Measurements from ENCODE around the gene LETM1. TPM values are rescaled to one million over a fixed set of nuclear protein-coding genes. Genes with fewer than 3 reads are reported as not detected.

The LETM1 gene
- total and polyA plus RNA-seq, 2 of the 13 experiments (the other 11 are each of a cell fraction or from before 2014, with no cell fraction given): 9.7 to 41.6 TPM

DNA sequence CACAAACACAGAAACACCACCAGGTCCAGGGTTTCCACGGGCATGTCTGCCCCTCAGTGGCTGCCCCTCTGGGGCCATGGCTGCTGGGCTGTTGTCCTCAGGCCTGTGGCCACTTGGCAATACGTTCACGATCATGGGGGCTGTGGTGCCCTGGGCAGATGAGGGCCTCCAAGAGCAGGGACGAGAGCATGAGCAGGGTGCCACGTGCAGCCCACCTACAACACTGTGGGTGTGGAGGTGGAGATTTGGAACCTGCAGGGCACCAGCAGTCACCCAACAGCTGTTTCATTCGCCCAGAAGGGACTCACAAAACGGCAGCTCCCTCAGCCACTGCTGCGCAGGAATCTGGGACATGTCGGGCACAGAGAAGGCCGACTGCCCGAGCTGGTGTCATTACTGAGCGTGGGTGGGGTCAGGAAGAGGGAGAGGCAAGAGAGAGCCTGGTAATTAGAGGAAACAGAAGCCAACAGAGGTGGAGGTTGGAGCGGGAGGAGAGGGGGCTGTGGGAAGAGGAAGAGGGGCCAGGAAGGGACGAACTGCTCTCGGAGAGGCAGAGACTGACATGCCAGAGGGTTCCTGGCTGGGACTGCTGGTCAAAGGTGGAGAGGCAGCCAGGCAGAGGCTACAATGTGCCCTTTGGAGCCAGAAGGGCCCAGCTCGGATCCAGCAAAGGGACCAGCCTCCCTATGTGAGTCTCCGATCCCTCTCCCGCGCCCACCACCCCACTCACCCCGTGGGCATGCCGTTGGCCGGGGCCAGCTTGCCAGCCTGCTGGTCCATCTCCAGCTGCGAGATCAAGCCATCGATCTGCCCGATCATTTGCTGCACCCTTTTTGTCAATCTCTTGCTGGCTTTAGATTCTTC lies 39.7 kb downstream of the LETM1 start:
- CTCF ChIA-PET (ENCODE audit: low intra/inter-chr PET ratio, low total read pairs): no interaction called here
- Histone ChIP-seq H3K4me3 (replicated peaks in 1 of 3; ENCODE audit: insufficient read depth in 1 of 3, low read depth in 2 of 3, low read length in 3 of 3) (no peak overlapping the region), H3K27me3 (ENCODE audit: control insufficient read depth in 1 of 2, insufficient read depth in 2 of 2, low read length in 2 of 2) (no peaks in the 10 kb centered on the region), H3K36me3 (replicated peaks in 1 of 2; ENCODE audit: control insufficient read depth in 1 of 2, insufficient read depth in 2 of 2, low read length in 2 of 2) (peaks cover 20 to 59% of the 10 kb centered on the region in 2 experiments), H2AFZ (ENCODE audit: low read length) (no peak overlapping the region), H3K27ac (ENCODE audit: extremely low read length, insufficient read depth, low read length) (no peak overlapping the region), H3K9me3 (ENCODE audit: low read length) (no peaks in the 10 kb centered on the region), H3K4me1 (ENCODE audit: insufficient read depth, low read length) (no peaks in the 10 kb centered on the region), H4K20me1 (ENCODE audit: insufficient read depth, low read length) (no peaks in the 10 kb centered on the region), H3K79me2 (ENCODE audit: insufficient read depth, low read length) (no peaks in the 10 kb centered on the region), H3K9ac (ENCODE audit: insufficient read depth, low read depth, low read length) (no peak overlapping the region), H3K4me2 (ENCODE audit: low read depth, low read length) (no peak overlapping the region)
- WGBS (ENCODE audit: low lambda C conversion rate): 97% methylated on average over 21 of the region's 25 CpGs
- POLR2A ChIA-PET: no interaction called here
- in situ Hi-C loops (cut with HindIII; ENCODE audit: extremely low pct_ligation_motif_present, low pct_unique_long_range_greater_than_20kb) (no loop called here), intact Hi-C loops (cut with micrococcal nuclease; ENCODE audit: unreplicated experiment) (no loop called here)
- BruUV-seq (replicated peaks): no TSS peak
- no peak for DNase-seq (ENCODE audit: low spot score)
- no peak for ATAC-seq
- TF ChIP-seq AGO2 (optimal IDR thresholded peaks at IDR 0.05; ENCODE audit: low read depth, low read length): peak; percentile 44
- TF ChIP-seq JDP2 (CRISPR knock-in tag; IDR thresholded peaks at IDR 0.05; ENCODE audit: borderline replicate concordance): no peak
- no peak for FAIRE-seq

DNA sequence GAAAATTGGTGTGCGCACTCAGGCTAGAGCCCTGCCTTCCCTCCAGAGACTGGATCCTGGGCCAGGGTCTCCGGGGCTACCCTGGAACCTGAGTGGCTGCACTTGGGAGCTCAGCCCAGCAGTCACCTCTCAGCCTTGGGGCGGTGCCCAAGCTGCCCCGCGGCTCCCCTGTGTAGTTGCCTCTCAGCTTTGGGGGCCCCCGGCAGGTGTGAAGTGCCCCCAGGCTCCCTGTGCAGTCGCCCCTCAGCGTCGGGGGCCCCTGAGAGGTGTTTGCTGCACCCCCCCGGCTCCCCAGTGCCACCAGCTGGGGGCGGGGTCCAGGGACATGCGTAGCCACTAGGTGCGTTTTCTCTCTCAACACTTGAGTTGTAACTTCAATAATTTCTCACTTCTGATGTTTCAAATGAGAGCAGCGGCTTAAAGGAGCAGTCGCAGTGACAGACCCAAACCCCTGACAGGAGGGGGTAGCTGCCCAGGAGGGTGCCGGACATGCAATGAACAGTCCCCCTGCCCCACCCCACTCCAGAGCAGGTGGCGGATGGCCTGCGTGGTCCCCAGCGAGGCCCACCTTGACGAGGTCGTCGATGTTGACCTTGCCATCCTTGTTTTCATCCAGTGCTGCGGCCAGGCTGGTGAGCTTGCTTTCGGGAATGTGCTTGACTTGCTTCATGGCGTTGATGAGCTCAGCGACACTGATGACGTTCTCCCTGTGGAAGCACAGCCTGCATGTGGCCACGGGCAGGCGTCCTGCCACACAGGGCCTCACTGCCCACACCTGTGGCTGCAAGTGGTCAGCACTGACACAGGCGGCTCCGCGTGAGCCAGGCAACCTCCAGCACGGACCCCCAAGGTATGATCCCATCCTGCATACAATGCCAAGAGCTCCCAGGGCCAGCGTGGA lies 40.6 kb downstream of the LETM1 start:
- no TSS peak for BruUV-seq (replicated peaks)
- FAIRE-seq (no peak), DNase-seq (ENCODE audit: low spot score) (no peak), ATAC-seq (no peak)
- Histone ChIP-seq H3K27me3 (ENCODE audit: control insufficient read depth in 1 of 2, insufficient read depth in 2 of 2, low read length in 2 of 2) (no peaks in the 10 kb centered on the region), H2AFZ (ENCODE audit: low read length) (no peak overlapping the region), H3K9ac (ENCODE audit: insufficient read depth, low read depth, low read length) (no peak overlapping the region), H3K4me3 (replicated peaks in 1 of 3; ENCODE audit: insufficient read depth in 1 of 3, low read depth in 2 of 3, low read length in 3 of 3) (no peak overlapping the region), H4K20me1 (ENCODE audit: insufficient read depth, low read length) (no peaks in the 10 kb centered on the region), H3K27ac (ENCODE audit: extremely low read length, insufficient read depth, low read length) (no peak overlapping the region), H3K36me3 (replicated peaks in 1 of 2; ENCODE audit: control insufficient read depth in 1 of 2, insufficient read depth in 2 of 2, low read length in 2 of 2) (peaks cover 20 to 58% of the 10 kb centered on the region in 2 experiments), H3K4me1 (ENCODE audit: insufficient read depth, low read length) (peaks cover 1% of the 10 kb centered on the region; the same call in 1 of the 2 replicates), H3K4me2 (ENCODE audit: low read depth, low read length) (no peak overlapping the region), H3K79me2 (ENCODE audit: insufficient read depth, low read length) (no peaks in the 10 kb centered on the region), H3K9me3 (ENCODE audit: low read length) (no peaks in the 10 kb centered on the region)
- in situ Hi-C loops (cut with HindIII; ENCODE audit: extremely low pct_ligation_motif_present, low pct_unique_long_range_greater_than_20kb): no loop called here
- ChIA-PET POLR2A (no interaction called here), CTCF (ENCODE audit: low intra/inter-chr PET ratio, low total read pairs) (interaction anchor here (1.3 kb wide), 1 partner anchor 8 kb away, joined by 3 read pairs; no protein-coding TSS in a partner anchor)
- intact Hi-C loops (cut with micrococcal nuclease; ENCODE audit: unreplicated experiment): no loop called here
- TF ChIP-seq, protein P1, sequence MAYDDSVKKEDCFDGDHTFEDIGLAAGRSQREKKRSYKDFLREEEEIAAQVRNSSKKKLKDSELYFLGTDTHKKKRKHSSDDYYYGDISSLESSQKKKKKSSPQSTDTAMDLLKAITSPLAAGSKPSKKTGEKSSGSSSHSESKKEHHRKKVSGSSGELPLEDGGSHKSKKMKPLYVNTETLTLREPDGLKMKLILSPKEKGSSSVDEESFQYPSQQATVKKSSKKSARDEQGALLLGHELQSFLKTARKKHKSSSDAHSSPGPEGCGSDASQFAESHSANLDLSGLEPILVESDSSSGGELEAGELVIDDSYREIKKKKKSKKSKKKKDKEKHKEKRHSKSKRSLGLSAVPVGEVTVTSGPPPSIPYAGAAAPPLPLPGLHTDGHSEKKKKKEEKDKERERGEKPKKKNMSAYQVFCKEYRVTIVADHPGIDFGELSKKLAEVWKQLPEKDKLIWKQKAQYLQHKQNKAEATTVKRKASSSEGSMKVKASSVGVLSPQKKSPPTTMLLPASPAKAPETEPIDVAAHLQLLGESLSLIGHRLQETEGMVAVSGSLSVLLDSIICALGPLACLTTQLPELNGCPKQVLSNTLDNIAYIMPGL (CRISPR knock-in tag; IDR thresholded peaks at IDR 0.05; ENCODE audit: borderline replicate concordance in 1 of 2, low read depth in 1 of 2): no peak
- peak; percentile 55 for TF ChIP-seq AGO2 (optimal IDR thresholded peaks at IDR 0.05; ENCODE audit: low read depth, low read length)
- 95% methylated on average over 18 of the region's 34 CpGs for WGBS (ENCODE audit: low lambda C conversion rate)
